22Rv1 (cell line): ENCODE data around the gene ANKHD1.

Source experiments
- ZFX ChIP-seq: fragments of 450-650 bp; IDR thresholded peaks from 2 replicates; pipeline ENCODE4 v1.6.1; 2017; ENCODE audit warnings: antibody characterized with exemption, borderline replicate concordance
- TF ChIP-seq, protein P1 (sequence below): fragments of 450-650 bp; IDR thresholded peaks from 2 replicates; pipeline ENCODE4 v1.5.1; 2017; ENCODE audit warnings: mild to moderate bottlenecking

DNA sequence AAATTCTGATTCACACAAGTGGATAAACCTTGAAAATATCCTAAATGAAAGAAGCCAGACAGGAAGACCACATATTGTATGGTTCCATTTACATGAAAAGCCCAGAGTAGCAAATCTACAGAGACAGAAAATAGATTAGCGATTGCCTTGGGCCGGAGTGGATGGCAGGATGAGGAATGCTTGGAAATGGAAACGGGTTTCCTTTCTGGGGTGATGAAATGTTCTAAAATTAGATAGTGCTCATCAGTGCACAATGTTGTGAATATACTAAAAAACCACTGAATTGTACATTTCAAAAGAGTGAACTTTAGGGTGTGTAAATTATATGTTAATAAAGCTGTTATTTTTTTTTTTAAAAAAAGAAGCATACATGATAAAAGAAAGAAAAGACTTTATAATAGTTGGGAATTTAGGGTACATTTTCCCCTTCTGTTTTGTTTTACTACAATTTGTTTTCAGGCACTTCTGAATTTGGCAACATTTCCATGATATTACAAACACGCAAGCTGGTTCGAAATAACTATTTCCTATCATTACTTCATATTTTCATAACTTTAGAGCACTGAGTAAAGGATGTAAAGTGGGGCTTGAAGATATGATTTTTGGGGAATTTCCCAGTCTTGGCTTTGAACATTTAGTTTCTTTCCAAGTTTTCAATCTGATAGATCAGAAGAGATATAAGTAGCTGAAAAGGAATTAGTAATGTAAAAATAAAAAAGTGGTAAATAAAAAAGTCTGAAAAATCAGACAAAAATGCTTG is 186.9 kb downstream of the ANKHD1 start:
- TF ChIP-seq, protein P1, sequence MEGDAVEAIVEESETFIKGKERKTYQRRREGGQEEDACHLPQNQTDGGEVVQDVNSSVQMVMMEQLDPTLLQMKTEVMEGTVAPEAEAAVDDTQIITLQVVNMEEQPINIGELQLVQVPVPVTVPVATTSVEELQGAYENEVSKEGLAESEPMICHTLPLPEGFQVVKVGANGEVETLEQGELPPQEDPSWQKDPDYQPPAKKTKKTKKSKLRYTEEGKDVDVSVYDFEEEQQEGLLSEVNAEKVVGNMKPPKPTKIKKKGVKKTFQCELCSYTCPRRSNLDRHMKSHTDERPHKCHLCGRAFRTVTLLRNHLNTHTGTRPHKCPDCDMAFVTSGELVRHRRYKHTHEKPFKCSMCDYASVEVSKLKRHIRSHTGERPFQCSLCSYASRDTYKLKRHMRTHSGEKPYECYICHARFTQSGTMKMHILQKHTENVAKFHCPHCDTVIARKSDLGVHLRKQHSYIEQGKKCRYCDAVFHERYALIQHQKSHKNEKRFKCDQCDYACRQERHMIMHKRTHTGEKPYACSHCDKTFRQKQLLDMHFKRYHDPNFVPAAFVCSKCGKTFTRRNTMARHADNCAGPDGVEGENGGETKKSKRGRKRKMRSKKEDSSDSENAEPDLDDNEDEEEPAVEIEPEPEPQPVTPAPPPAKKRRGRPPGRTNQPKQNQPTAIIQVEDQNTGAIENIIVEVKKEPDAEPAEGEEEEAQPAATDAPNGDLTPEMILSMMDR, result no peak
- no peak for TF ChIP-seq ZFX
